ENCODE measurements around the gene SLC5A11.

DNA sequence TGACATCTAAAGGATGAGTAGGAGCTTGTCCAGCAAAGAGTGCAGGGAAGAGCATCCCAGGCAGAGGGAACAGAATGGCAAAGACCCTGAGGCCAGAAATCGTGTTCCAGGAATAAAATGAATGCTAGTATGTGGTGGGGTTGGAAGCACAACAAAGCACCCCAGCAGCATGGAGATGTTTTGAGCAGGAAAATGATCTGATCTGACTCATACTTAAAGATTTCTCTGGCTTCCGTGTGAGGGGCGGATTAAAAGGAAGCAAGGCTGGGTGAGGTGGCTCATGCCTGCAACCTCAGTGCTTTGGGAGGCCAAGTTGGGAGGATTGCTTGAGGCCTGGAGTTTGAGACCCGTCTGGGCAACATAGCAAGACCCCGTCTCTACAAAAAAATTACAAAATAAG, 2.3 kb downstream of the SLC5A11 start:
- TF ChIP-seq, protein P1, sequence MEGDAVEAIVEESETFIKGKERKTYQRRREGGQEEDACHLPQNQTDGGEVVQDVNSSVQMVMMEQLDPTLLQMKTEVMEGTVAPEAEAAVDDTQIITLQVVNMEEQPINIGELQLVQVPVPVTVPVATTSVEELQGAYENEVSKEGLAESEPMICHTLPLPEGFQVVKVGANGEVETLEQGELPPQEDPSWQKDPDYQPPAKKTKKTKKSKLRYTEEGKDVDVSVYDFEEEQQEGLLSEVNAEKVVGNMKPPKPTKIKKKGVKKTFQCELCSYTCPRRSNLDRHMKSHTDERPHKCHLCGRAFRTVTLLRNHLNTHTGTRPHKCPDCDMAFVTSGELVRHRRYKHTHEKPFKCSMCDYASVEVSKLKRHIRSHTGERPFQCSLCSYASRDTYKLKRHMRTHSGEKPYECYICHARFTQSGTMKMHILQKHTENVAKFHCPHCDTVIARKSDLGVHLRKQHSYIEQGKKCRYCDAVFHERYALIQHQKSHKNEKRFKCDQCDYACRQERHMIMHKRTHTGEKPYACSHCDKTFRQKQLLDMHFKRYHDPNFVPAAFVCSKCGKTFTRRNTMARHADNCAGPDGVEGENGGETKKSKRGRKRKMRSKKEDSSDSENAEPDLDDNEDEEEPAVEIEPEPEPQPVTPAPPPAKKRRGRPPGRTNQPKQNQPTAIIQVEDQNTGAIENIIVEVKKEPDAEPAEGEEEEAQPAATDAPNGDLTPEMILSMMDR (IDR thresholded peaks at IDR 0.05; ENCODE audit: poor library complexity) = no peak
- no peak for TF ChIP-seq EZH2 (IDR thresholded peaks at IDR 0.05; ENCODE audit: borderline replicate concordance)

Measured in hepatocyte (in vitro differentiated cells).